ENCODE measurements around the gene KSR2.

- TF ChIP-seq CTCF (conservative IDR thresholded peaks at IDR 0.05; ENCODE audit: low read length) (no peak), EZH2phosphoT487 (IDR thresholded peaks at IDR 0.05; ENCODE audit: borderline replicate concordance, low read depth, low read length) (no peak)
Observed at GRCh38 chr12:117742721-117743120, 226.1 kb downstream of the KSR2 start.

All from OCI-LY7 (cell line).